H1 (cell line): Measurements from ENCODE around the gene ANKMY2. TPM values are rescaled to one million over a fixed set of nuclear protein-coding genes. Genes with fewer than 3 reads are reported as not detected.
"Not testable (repeated sequence)": the region's sequence is repeated elsewhere in the genome, so short reads cannot be mapped to it uniquely, and the experiment has no call there.

Experiments used
- CTCF ChIA-PET: fragments of 300-600 bp; sonication (Branson Sonifier 250); formaldehyde crosslinking; loops from one replicate; lab custom pipeline; 2021; ENCODE audit not compliant: partially characterized antibody; lab: Charles Lee
- POLR2A ChIA-PET: fragments of 300-600 bp; sonication (Branson Sonifier 250); formaldehyde crosslinking; loops from one replicate; lab custom pipeline; 2021; ENCODE audit warnings: inconsistent platforms; ENCODE audit not compliant: partially characterized antibody; lab: Charles Lee
- DNase-seq, 2 experiments: peaks; one replicate each; pipeline versions ENCODE4 v3.0.0 to v3.0.0-alpha.2; 2010 to 2022; ENCODE audit warnings: low spot score in 2 of 2, low read depth in 1 of 2, mixed read lengths in 1 of 2
- FAIRE-seq: peaks from 2 replicates; lab custom pipeline; 2011; peaks lifted over from hg19 to GRCh38; lab: Jason Lieb, UNC
- H2AFZ ChIP-seq: 2 replicates; pipeline ENCODE4 v1.8.1; 2012; ENCODE audit warnings: low read length, inconsistent platforms
- H2AK5ac ChIP-seq: 2 replicates; pipeline ENCODE4 v1.6.1; 2013; ENCODE audit warnings: low read depth, low read length
- H2BK120ac ChIP-seq: replicated peaks from 2 replicates; pipeline ENCODE3; 2013; ENCODE audit warnings: low read depth, low read length, inconsistent platforms
- H2BK12ac ChIP-seq: 2 replicates; pipeline ENCODE4 v1.6.1; 2013; ENCODE audit warnings: low read depth, low read length
- H2BK15ac ChIP-seq: 2 replicates; pipeline ENCODE4 v1.6.1; 2013; ENCODE audit warnings: low read length
- H2BK20ac ChIP-seq: 2 replicates; pipeline ENCODE4 v1.6.1; 2013; ENCODE audit warnings: low read length
- H2BK5ac ChIP-seq: 2 replicates; pipeline ENCODE4 v1.6.1; 2013; ENCODE audit warnings: low read depth, low read length
- H3K14ac ChIP-seq: 2 replicates; pipeline ENCODE4 v1.6.1; 2013; ENCODE audit warnings: inconsistent platforms; ENCODE audit not compliant: insufficient read length
- H3K18ac ChIP-seq: 2 replicates; pipeline ENCODE4 v1.6.1; 2013; ENCODE audit warnings: low read length; ENCODE audit errors: extremely low read depth
- H3K23ac ChIP-seq: 2 replicates; pipeline ENCODE4 v1.6.1; 2013; ENCODE audit warnings: inconsistent platforms; ENCODE audit not compliant: insufficient read length
- H3K23me2 ChIP-seq: 2 replicates; pipeline ENCODE4 v1.6.1; 2013; ENCODE audit warnings: low read depth, low read length
- H3K27ac ChIP-seq: 2 replicates; pipeline ENCODE4 v1.6.1; 2011; ENCODE audit warnings: low read depth, low read length, inconsistent platforms
- H3K27me3 ChIP-seq, 4 experiments: replicated peaks in 1 of 4; 1 replicate in 1 of 4; 2 replicates in 3 of 4; pipeline versions ENCODE4 v1.6.1 to v1.8.1; 2011 to 2013; ENCODE audit warnings: low read length in 3 of 4, mild to moderate bottlenecking in 3 of 4, inconsistent platforms in 2 of 4, mixed read lengths in 2 of 4, moderate library complexity in 1 of 4; ENCODE audit not compliant: control insufficient read depth in 3 of 4, insufficient read depth in 3 of 4; ENCODE audit errors: extremely low read depth in 1 of 4
- H3K36me3 ChIP-seq, 4 experiments: 2 replicates each; pipeline versions ENCODE4 v1.6.1 to v1.8.1; 2011 to 2013; ENCODE audit warnings: mild to moderate bottlenecking in 4 of 4, low read length in 3 of 4, moderate library complexity in 2 of 4, control low read depth in 1 of 4, inconsistent platforms in 1 of 4; ENCODE audit not compliant: insufficient read depth in 4 of 4, control insufficient read depth in 2 of 4
- H3K4ac ChIP-seq: replicated peaks from 2 replicates; pipeline ENCODE3; 2013; ENCODE audit warnings: low read length, low read depth, mixed read lengths, inconsistent platforms; ENCODE audit not compliant: insufficient read length
- H3K4me1 ChIP-seq, 4 experiments: replicated peaks in 1 of 4; 1 replicate in 1 of 4; 2 replicates in 3 of 4; pipeline versions ENCODE4 v1.6.1 to v1.8.1; 2011 to 2013; ENCODE audit warnings: low read length in 3 of 4, inconsistent platforms in 2 of 4, mixed read lengths in 1 of 4; ENCODE audit not compliant: insufficient read depth in 4 of 4, control insufficient read depth in 3 of 4
- H3K4me2 ChIP-seq, 2 experiments: 2 replicates each; pipeline versions ENCODE4 v1.6.1 to v1.8.1; 2011 to 2013; ENCODE audit warnings: low read depth in 2 of 2, low read length in 2 of 2, control low read depth in 1 of 2, inconsistent platforms in 1 of 2, mild to moderate bottlenecking in 1 of 2; ENCODE audit not compliant: insufficient read depth in 1 of 2
- H3K4me3 ChIP-seq, 4 experiments: fragments of 200-600, 300-600 bp in 1 of 4; sonication (generic), shearing (Covaris generic), sonication (Bioruptor Twin) in 1 of 4; 2 replicates each; pipeline versions ENCODE4 v1.5.1 to v1.8.1; 2011 to 2016; ENCODE audit warnings: low read length in 4 of 4, low read depth in 3 of 4, control low read depth in 2 of 4, inconsistent platforms in 2 of 4, mild to moderate bottlenecking in 2 of 4, mixed read lengths in 1 of 4, moderate library complexity in 1 of 4; ENCODE audit not compliant: insufficient read depth in 2 of 4; ENCODE audit errors: extremely low read depth in 1 of 4
- H3K56ac ChIP-seq: replicated peaks from 2 replicates; pipeline ENCODE3; 2013; ENCODE audit warnings: low read depth, mild to moderate bottlenecking, mixed read lengths, low read length, inconsistent platforms; ENCODE audit not compliant: insufficient read length
- H3K79me1 ChIP-seq: 2 replicates; pipeline ENCODE4 v1.6.1; 2013; ENCODE audit warnings: low read depth, low read length, control low read depth
- H3K79me2 ChIP-seq, 2 experiments: 2 replicates each; pipeline versions ENCODE4 v1.6.1 to v1.8.1; 2012 to 2013; ENCODE audit warnings: low read length in 2 of 2, mild to moderate bottlenecking in 2 of 2, inconsistent platforms in 1 of 2; ENCODE audit not compliant: insufficient read depth in 2 of 2, control insufficient read depth in 1 of 2
- H3K9ac ChIP-seq, 4 experiments: replicated peaks in 1 of 4; 1 replicate in 1 of 4; 2 replicates in 3 of 4; pipeline versions ENCODE4 v1.6.1 to v1.8.1; 2011 to 2013; ENCODE audit warnings: low read depth in 3 of 4, low read length in 3 of 4, control low read depth in 2 of 4, mild to moderate bottlenecking in 2 of 4, moderate library complexity in 2 of 4, inconsistent platforms in 1 of 4; ENCODE audit errors: extremely low read depth in 1 of 4
- H3K9me3 ChIP-seq, 2 experiments: 2 replicates each; pipeline versions ENCODE4 v1.6.1 to v1.8.1; 2012 to 2013; ENCODE audit warnings: mild to moderate bottlenecking in 2 of 2, moderate library complexity in 2 of 2, control low read depth in 1 of 2, inconsistent platforms in 1 of 2, low read depth in 1 of 2, low read length in 1 of 2, mixed read lengths in 1 of 2; ENCODE audit not compliant: insufficient read depth in 2 of 2
- H4K20me1 ChIP-seq, 2 experiments: replicated peaks in 1 of 2; 2 replicates each; pipeline versions ENCODE3 to v1.8.1; 2011 to 2013; ENCODE audit warnings: inconsistent platforms in 2 of 2, low read length in 2 of 2, mild to moderate bottlenecking in 1 of 2; ENCODE audit not compliant: insufficient read depth in 2 of 2, control insufficient read depth in 1 of 2
- H4K5ac ChIP-seq: 2 replicates; pipeline ENCODE4 v1.6.1; 2013; ENCODE audit warnings: low read length, low read depth, mixed read lengths, inconsistent platforms; ENCODE audit not compliant: insufficient read length
- H4K8ac ChIP-seq: 2 replicates; pipeline ENCODE4 v1.8.0; 2013; ENCODE audit warnings: mild to moderate bottlenecking, moderate library complexity, low read length, inconsistent platforms; ENCODE audit not compliant: insufficient read depth; ENCODE audit errors: extremely low read depth
- H4K91ac ChIP-seq: replicated peaks from 2 replicates; pipeline ENCODE3; 2013; ENCODE audit warnings: low read length, mixed read lengths, inconsistent platforms; ENCODE audit not compliant: insufficient read length
- WGBS, 2 experiments: shearing (Covaris generic) in 1 of 2; methylation state at CpG; one replicate each; pipeline versions ENCODE4 v1.1.6 to v1.1.7; 2013 to 2015; ENCODE audit warnings: low lambda C conversion rate in 2 of 2, mixed read lengths in 2 of 2, inconsistent platforms in 1 of 2, low coverage in 1 of 2, missing lambda C conversion rate in 1 of 2; ENCODE audit not compliant: insufficient replicate concordance in 2 of 2, insufficient coverage in 1 of 2, insufficient read length in 1 of 2; ENCODE audit errors: extremely low coverage in 1 of 2, missing lambda C conversion rate in 1 of 2; 5-methylcytosine and 5-hydroxymethylcytosine counted together
- polyA plus RNA-seq, 7 experiments: library from polyadenylated mRNA; depleted of rRNA in 3 of 7; stranded (reverse) in 5 of 7; unstranded in 2 of 7; fragments of >200 nt in 5 of 7; fragments of 200-250 nt in 2 of 7; gene quantifications; 1 replicate in 5 of 7; 2 replicates in 1 of 7; 4 replicates in 1 of 7; pipeline versions ENCODE4 v1.2.1 to v1.2.3, GENCODE V29; 2011 to 2013; ENCODE audit warnings: missing spikeins in 2 of 7, mixed read lengths in 2 of 7
- total RNA-seq: library from RNA; stranded (reverse); fragmentation: NEBNext Ultra II Directional; extraction: Animal tissue kit (Norgen Biotek cat#: 25700); gene quantifications from 2 replicates; pipeline ENCODE4 v1.2.1, GENCODE V29; 2021

ANKMY2 gene
- total and polyA plus RNA-seq, 2 of the 8 experiments (the other 6 are each of a cell fraction or from before 2014, with no cell fraction given) = 5.2 to 9.3 TPM

- FAIRE-seq = not testable (repeated sequence)
Observed at GRCh38 chr7:16678645-16679566, 33.4 kb upstream of the ANKMY2 start.

More at GRCh38 chr7:16678645-16679566, 33.4 kb upstream of the ANKMY2 start:
- H3K4me3 ChIP-seq, H4K5ac ChIP-seq, H2BK12ac ChIP-seq, H2BK120ac ChIP-seq, H2BK15ac ChIP-seq, H4K8ac ChIP-seq, H3K4me1 ChIP-seq, H3K18ac ChIP-seq, H3K27me3 ChIP-seq, H3K27ac ChIP-seq, H3K79me1 ChIP-seq, H4K20me1 ChIP-seq, H3K4ac ChIP-seq, POLR2A ChIA-PET, H2AFZ ChIP-seq, H3K79me2 ChIP-seq, H3K23me2 ChIP-seq, H3K4me2 ChIP-seq, H3K9ac ChIP-seq, H2BK20ac ChIP-seq, H3K14ac ChIP-seq, H3K9me3 ChIP-seq, H3K56ac ChIP-seq, H3K23ac ChIP-seq, H2BK5ac ChIP-seq, DNase-seq, H2AK5ac ChIP-seq, H4K91ac ChIP-seq: not testable (repeated sequence)
- 90% methylated on average over 14 of the region's 14 CpGs; no CpG with 5 or more reads in 1 of the 2 experiments for WGBS, 2 experiments
- H3K36me3 ChIP-seq = peaks cover 0 to 42% (median 16%) of the 10 kb centered on the region in 4 experiments; a peak in 6 of 8 replicates
- CTCF ChIA-PET = interaction anchor here (1.0 to 1.7 kb wide), 3 partner anchors 16 to 600 kb away, joined by 3 to 5 read pairs (median 4); no protein-coding TSS in a partner anchor
